Right cardiac atrium (tissue), 5 donors: ENCODE results near the gene EPHB4. TPM values are rescaled to one million over a fixed set of nuclear protein-coding genes. Genes with fewer than 3 reads are reported as not detected.

Experiments used
- microRNA-seq, 2 donors: library from miRNA; unstranded; fragments of <30 nt; microRNA quantifications; one replicate each; pipeline ENCODE4 v1.2.0, GENCODE V29; 2020 to 2021
- polyA plus RNA-seq: library from polyadenylated mRNA; stranded (reverse); fragments of 200-250 nt; gene quantifications from one replicate; pipeline ENCODE4 v1.2.3, GENCODE V29; 2013
- total RNA-seq, 4 donors: library from RNA; stranded (reverse); fragmentation: NEBNext Ultra II Directional; extraction: Animal tissue kit (Norgen Biotek cat#: 25700); gene quantifications; one replicate each; pipeline ENCODE4 v1.2.1, GENCODE V29; 2021
- donor health status: healthy with polysubstance abuse.
- donor health status: DM: no; HTN: yes; CAD: no.
- donor health status: DM: no; HTN: no; CAD: no.
- donor health status: DM: no; HTN: yes; CAD: no; lungs with severe emphysema.
- donor health status: DM: yes; HTN: yes; CAD: no.

Gene EPHB4
- total and polyA plus RNA-seq, 5 donors, result 14.4 to 51.4 (median 29.6) TPM

Small RNA genes lying within 50 kb of the gene (microRNA-seq; reads per million reads assigned to microRNA genes)
- 0 to 0.42 reads per million in 2 donors for gene MIR6875

Other genes with a start within 250 kb of the EPHB4 start
- gene LRCH4, start 241.4 kb downstream of the EPHB4 start, total RNA-seq, result 10 to 100 TPM; 29.0 to 36.0 (median 32.4) TPM
- gene LRCH4, start 241.4 kb downstream of the EPHB4 start, polyA plus RNA-seq, result 33.4 TPM
- 1 to 10 TPM in 1 of 4 donors, under 1 TPM in 2, not detected in 1; 0.74 to 1.0 (median 0.76) TPM for gene FBXO24, start 241.2 kb downstream of the EPHB4 start, total RNA-seq
- gene FBXO24, start 241.2 kb downstream of the EPHB4 start, polyA plus RNA-seq, result 0.27 TPM
- 10 to 100 TPM; 44.0 to 81.7 (median 57.4) TPM for gene PCOLCE, start 225.2 kb downstream of the EPHB4 start, total RNA-seq
- 41.2 TPM for gene PCOLCE, start 225.2 kb downstream of the EPHB4 start, polyA plus RNA-seq
- gene MOSPD3, start 215.0 kb downstream of the EPHB4 start, total RNA-seq, result 10 to 100 TPM; 11.1 to 13.7 (median 11.9) TPM
- gene MOSPD3, start 215.0 kb downstream of the EPHB4 start, polyA plus RNA-seq, result 13.8 TPM
- gene TFR2, start 186.0 kb downstream of the EPHB4 start, total RNA-seq, result under 1 TPM in 3 of 4 donors, not detected in 1; 0.25 to 0.41 (median 0.26) TPM
- gene TFR2, start 186.0 kb downstream of the EPHB4 start, polyA plus RNA-seq, result 0.14 TPM
- not detected for gene ACTL6B, start 171.1 kb downstream of the EPHB4 start, total RNA-seq
- gene ACTL6B, start 171.1 kb downstream of the EPHB4 start, polyA plus RNA-seq, result not detected
- 100 to 1,000 TPM; 128 to 160 (median 132) TPM for gene GNB2, start 153.8 kb downstream of the EPHB4 start, total RNA-seq
- 115 TPM for gene GNB2, start 153.8 kb downstream of the EPHB4 start, polyA plus RNA-seq
- gene GIGYF1, start 133.3 kb downstream of the EPHB4 start, total RNA-seq, result 10 to 100 TPM; 26.7 to 39.6 (median 32.7) TPM
- gene GIGYF1, start 133.3 kb downstream of the EPHB4 start, polyA plus RNA-seq, result 26.2 TPM
- 10 to 100 TPM; 21.4 to 26.4 (median 24.2) TPM for gene POP7, start 121.4 kb downstream of the EPHB4 start, total RNA-seq
- 37.2 TPM for gene POP7, start 121.4 kb downstream of the EPHB4 start, polyA plus RNA-seq
- gene EPO, start 107.1 kb downstream of the EPHB4 start, total RNA-seq, result not detected
- gene EPO, start 107.1 kb downstream of the EPHB4 start, polyA plus RNA-seq, result not detected
- not detected for gene ZAN, start 93.9 kb downstream of the EPHB4 start, total RNA-seq
- gene ZAN, start 93.9 kb downstream of the EPHB4 start, polyA plus RNA-seq, result not detected
- gene SLC12A9, start 25.2 kb upstream of the EPHB4 start, total RNA-seq, result 10 to 100 TPM in 3 of 4 donors, 1 to 10 TPM in 1; 9.3 to 16.9 (median 12.6) TPM
- 6.4 TPM for gene SLC12A9, start 25.2 kb upstream of the EPHB4 start, polyA plus RNA-seq
- 10 to 100 TPM; 34.1 to 49.6 (median 46.9) TPM for gene TRIP6, start 39.9 kb upstream of the EPHB4 start, total RNA-seq
- 31.4 TPM for gene TRIP6, start 39.9 kb upstream of the EPHB4 start, polyA plus RNA-seq
- gene SRRT, start 47.6 kb upstream of the EPHB4 start, total RNA-seq, result 10 to 100 TPM; 79.1 to 88.0 (median 82.2) TPM
- 45.8 TPM for gene SRRT, start 47.6 kb upstream of the EPHB4 start, polyA plus RNA-seq
- 1 to 10 TPM; 2.5 to 3.5 (median 3.0) TPM for gene UFSP1, start 62.2 kb upstream of the EPHB4 start, total RNA-seq
- 3.6 TPM for gene UFSP1, start 62.2 kb upstream of the EPHB4 start, polyA plus RNA-seq
- gene ACHE, start 68.4 kb upstream of the EPHB4 start, total RNA-seq, result 10 to 100 TPM; 13.7 to 32.5 (median 22.7) TPM
- 11.3 TPM for gene ACHE, start 68.4 kb upstream of the EPHB4 start, polyA plus RNA-seq
- under 1 TPM; 0.06 to 0.18 (median 0.10) TPM for gene MUC3A, start 122.0 kb upstream of the EPHB4 start, total RNA-seq
- gene MUC3A, start 122.0 kb upstream of the EPHB4 start, polyA plus RNA-seq, result 0.63 TPM
- not detected for gene MUC12, start 142.0 kb upstream of the EPHB4 start, total RNA-seq
- 0.63 TPM for gene MUC12, start 142.0 kb upstream of the EPHB4 start, polyA plus RNA-seq
- not detected for gene MUC17, start 192.6 kb upstream of the EPHB4 start, total RNA-seq
- not detected for gene MUC17, start 192.6 kb upstream of the EPHB4 start, polyA plus RNA-seq